Iris pigment epithelial cell (primary cell): ENCODE measurements around the gene NXF3.
"Not testable (repeated sequence)": the region's sequence is repeated elsewhere in the genome, so short reads cannot be mapped to it uniquely, and the experiment has no call there.

Source experiments
- DNase-seq: peaks from one replicate; pipeline ENCODE4 v3.0.0-alpha.2; 2011; ENCODE audit warnings: low read depth

The NXF3 gene

GRCh38 chrX:103033371-103033770 is 59.6 kb downstream of the NXF3 start:
- DNase-seq, result not testable (repeated sequence)
